HepG2 (cell line): Measurements from ENCODE around the gene ADCY7. TPM values are rescaled to one million over a fixed set of nuclear protein-coding genes. Genes with fewer than 3 reads are reported as not detected.

Source experiments
- DR1 ChIP-seq: sonication (generic); formaldehyde crosslinking; IDR thresholded peaks from 2 replicates; pipeline ENCODE4 v1.8.0; 2021; ENCODE audit warnings: mild to moderate bottlenecking, missing genetic modification reagents, inconsistent platforms
- FOXO1 ChIP-seq: sonication (generic); formaldehyde crosslinking; IDR thresholded peaks from 2 replicates; pipeline ENCODE4 v1.4.0; 2020; ENCODE audit warnings: missing genetic modification reagents
- SIX4 ChIP-seq: sonication (generic); formaldehyde crosslinking; IDR thresholded peaks from 2 replicates; pipeline ENCODE4 v1.4.0; 2020; ENCODE audit warnings: missing genetic modification reagents
- TEAD3 ChIP-seq: optimal IDR thresholded peaks from 2 replicates; pipeline ENCODE3; 2016; ENCODE audit warnings: borderline replicate concordance
- TRIM24 ChIP-seq: sonication (generic); formaldehyde crosslinking; IDR thresholded peaks from 2 replicates; pipeline ENCODE4 v1.8.0; 2022; ENCODE audit warnings: mild to moderate bottlenecking, missing genetic modification reagents
- polyA plus RNA-seq, 8 experiments: library from polyadenylated mRNA; depleted of rRNA in 3 of 8; stranded (reverse) in 7 of 8; unstranded in 1 of 8; fragments of >200 nt; fragmentation: Illumina TruSeq in 4 of 8; extraction: Trizol in 4 of 8; gene quantifications; 2 replicates each; pipeline versions ENCODE4 v1.2.1 to v1.2.3, GENCODE V29; 2011 to 2016; ENCODE audit warnings: low read depth in 4 of 8, missing spikeins in 1 of 8, mixed read lengths in 1 of 8; ENCODE audit not compliant: insufficient read depth in 1 of 8
- total RNA-seq, 5 experiments: library from RNA; depleted of rRNA; stranded (reverse); fragments of >200 nt; fragmentation: Illumina TruSeq; extraction: Trizol; gene quantifications; 2 replicates each; pipeline ENCODE4 v1.2.3, GENCODE V29; 2016; ENCODE audit warnings: low read depth in 1 of 5
- TF ChIP-seq, protein P1 (sequence below): sonication (generic); formaldehyde crosslinking; IDR thresholded peaks from 2 replicates; pipeline ENCODE4 v1.4.0; 2020; ENCODE audit warnings: missing genetic modification reagents, borderline replicate concordance
- TF ChIP-seq, protein P2 (sequence below): sonication (generic); formaldehyde crosslinking; IDR thresholded peaks from 2 replicates; pipeline ENCODE4 v1.4.0; 2020; ENCODE audit warnings: missing genetic modification reagents, borderline replicate concordance
- TF ChIP-seq, protein P3 (sequence below): sonication (generic); formaldehyde crosslinking; conservative IDR thresholded peaks from 2 replicates; pipeline ENCODE4 v1.8.0; 2022; ENCODE audit warnings: mild to moderate bottlenecking, moderate library complexity, missing genetic modification reagents
- TF ChIP-seq, protein P4 (sequence below): sonication (generic); formaldehyde crosslinking; IDR thresholded peaks from 2 replicates; pipeline ENCODE4 v1.4.0; 2020; ENCODE audit warnings: missing genetic modification reagents
- TF ChIP-seq, protein P5 (sequence below): sonication (generic); formaldehyde crosslinking; IDR thresholded peaks from 2 replicates; pipeline ENCODE4 v1.4.0; 2020; ENCODE audit warnings: missing genetic modification reagents
- TF ChIP-seq, protein P6 (sequence below): sonication (generic); formaldehyde crosslinking; IDR thresholded peaks from 2 replicates; pipeline ENCODE4 v1.4.0; 2020; ENCODE audit warnings: mild to moderate bottlenecking, low read depth, missing genetic modification reagents
- TF ChIP-seq, protein P7 (sequence below): sonication (generic); formaldehyde crosslinking; IDR thresholded peaks from 2 replicates; pipeline ENCODE4 v1.4.0; 2020; ENCODE audit warnings: missing genetic modification reagents

Gene ADCY7
- total and polyA plus RNA-seq, 2 of the 13 experiments (the other 11 are each of a cell fraction or from before 2014, with no cell fraction given), result 2.2 to 4.3 TPM

DNA sequence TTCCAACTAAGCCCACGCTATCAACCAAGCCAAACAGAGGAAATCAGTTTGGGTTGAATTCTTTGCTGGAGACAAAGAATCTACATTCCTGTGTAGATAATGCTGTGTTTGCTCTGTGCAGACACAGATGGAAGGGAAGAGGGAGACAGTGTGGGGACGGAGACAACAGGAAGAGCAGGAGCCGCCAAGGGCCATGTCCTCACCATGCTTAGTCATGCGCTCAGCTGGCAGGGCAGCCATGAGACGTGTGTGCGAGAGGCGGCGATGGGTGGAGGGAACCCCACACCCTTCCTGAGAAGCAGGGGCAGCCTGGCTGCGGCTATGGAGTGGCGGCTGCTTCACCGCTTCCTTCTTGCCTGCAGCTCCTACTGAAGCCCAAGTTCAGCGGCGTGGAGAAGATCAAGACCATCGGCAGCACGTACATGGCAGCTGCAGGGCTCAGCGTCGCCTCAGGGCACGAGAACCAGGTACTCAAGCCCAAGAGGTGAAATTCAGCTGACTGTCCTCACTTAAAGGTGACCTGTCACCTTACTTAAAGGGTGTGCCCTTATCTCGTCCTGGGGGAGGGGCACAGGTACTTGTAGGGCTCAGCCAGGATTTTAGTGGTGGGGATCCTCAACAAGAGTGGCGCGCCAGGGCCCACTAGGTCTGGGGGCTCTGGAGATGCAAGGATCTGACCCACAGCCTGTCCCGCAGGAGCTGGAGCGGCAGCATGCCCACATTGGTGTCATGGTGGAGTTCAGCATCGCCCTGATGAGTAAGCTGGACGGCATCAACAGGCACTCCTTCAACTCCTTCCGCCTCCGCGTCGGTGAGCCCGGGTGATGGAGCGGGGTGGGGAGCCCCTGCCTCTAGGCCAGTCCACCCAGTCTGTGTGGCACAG, 47.5 kb downstream of the ADCY7 start (continued):
- TF ChIP-seq, protein P1, sequence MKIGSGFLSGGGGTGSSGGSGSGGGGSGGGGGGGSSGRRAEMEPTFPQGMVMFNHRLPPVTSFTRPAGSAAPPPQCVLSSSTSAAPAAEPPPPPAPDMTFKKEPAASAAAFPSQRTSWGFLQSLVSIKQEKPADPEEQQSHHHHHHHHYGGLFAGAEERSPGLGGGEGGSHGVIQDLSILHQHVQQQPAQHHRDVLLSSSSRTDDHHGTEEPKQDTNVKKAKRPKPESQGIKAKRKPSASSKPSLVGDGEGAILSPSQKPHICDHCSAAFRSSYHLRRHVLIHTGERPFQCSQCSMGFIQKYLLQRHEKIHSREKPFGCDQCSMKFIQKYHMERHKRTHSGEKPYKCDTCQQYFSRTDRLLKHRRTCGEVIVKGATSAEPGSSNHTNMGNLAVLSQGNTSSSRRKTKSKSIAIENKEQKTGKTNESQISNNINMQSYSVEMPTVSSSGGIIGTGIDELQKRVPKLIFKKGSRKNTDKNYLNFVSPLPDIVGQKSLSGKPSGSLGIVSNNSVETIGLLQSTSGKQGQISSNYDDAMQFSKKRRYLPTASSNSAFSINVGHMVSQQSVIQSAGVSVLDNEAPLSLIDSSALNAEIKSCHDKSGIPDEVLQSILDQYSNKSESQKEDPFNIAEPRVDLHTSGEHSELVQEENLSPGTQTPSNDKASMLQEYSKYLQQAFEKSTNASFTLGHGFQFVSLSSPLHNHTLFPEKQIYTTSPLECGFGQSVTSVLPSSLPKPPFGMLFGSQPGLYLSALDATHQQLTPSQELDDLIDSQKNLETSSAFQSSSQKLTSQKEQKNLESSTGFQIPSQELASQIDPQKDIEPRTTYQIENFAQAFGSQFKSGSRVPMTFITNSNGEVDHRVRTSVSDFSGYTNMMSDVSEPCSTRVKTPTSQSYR (CRISPR knock-in tag), result peak; percentile 33; the same call in 1 of the 2 replicates
- TF ChIP-seq, protein P2, sequence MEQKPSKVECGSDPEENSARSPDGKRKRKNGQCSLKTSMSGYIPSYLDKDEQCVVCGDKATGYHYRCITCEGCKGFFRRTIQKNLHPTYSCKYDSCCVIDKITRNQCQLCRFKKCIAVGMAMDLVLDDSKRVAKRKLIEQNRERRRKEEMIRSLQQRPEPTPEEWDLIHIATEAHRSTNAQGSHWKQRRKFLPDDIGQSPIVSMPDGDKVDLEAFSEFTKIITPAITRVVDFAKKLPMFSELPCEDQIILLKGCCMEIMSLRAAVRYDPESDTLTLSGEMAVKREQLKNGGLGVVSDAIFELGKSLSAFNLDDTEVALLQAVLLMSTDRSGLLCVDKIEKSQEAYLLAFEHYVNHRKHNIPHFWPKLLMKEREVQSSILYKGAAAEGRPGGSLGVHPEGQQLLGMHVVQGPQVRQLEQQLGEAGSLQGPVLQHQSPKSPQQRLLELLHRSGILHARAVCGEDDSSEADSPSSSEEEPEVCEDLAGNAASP (CRISPR knock-in tag), result peak; percentile 74; the same call in 1 of the 2 replicates
- TF ChIP-seq, protein P3, sequence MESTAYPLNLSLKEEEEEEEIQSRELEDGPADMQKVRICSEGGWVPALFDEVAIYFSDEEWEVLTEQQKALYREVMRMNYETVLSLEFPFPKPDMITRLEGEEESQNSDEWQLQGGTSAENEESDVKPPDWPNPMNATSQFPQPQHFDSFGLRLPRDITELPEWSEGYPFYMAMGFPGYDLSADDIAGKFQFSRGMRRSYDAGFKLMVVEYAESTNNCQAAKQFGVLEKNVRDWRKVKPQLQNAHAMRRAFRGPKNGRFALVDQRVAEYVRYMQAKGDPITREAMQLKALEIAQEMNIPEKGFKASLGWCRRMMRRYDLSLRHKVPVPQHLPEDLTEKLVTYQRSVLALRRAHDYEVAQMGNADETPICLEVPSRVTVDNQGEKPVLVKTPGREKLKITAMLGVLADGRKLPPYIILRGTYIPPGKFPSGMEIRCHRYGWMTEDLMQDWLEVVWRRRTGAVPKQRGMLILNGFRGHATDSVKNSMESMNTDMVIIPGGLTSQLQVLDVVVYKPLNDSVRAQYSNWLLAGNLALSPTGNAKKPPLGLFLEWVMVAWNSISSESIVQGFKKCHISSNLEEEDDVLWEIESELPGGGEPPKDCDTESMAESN (CRISPR knock-in tag), result no peak
- TF ChIP-seq DR1 (CRISPR knock-in tag), result 0 out of 2 replicates have a peak, but pooled peaks have one; percentile 43
- TF ChIP-seq SIX4 (CRISPR knock-in tag), result peak; percentile 24; the same call in 1 of the 2 replicates
- TF ChIP-seq, protein P4, sequence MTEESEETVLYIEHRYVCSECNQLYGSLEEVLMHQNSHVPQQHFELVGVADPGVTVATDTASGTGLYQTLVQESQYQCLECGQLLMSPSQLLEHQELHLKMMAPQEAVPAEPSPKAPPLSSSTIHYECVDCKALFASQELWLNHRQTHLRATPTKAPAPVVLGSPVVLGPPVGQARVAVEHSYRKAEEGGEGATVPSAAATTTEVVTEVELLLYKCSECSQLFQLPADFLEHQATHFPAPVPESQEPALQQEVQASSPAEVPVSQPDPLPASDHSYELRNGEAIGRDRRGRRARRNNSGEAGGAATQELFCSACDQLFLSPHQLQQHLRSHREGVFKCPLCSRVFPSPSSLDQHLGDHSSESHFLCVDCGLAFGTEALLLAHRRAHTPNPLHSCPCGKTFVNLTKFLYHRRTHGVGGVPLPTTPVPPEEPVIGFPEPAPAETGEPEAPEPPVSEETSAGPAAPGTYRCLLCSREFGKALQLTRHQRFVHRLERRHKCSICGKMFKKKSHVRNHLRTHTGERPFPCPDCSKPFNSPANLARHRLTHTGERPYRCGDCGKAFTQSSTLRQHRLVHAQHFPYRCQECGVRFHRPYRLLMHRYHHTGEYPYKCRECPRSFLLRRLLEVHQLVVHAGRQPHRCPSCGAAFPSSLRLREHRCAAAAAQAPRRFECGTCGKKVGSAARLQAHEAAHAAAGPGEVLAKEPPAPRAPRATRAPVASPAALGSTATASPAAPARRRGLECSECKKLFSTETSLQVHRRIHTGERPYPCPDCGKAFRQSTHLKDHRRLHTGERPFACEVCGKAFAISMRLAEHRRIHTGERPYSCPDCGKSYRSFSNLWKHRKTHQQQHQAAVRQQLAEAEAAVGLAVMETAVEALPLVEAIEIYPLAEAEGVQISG, result peak; percentile 33
- TF ChIP-seq, protein P5, sequence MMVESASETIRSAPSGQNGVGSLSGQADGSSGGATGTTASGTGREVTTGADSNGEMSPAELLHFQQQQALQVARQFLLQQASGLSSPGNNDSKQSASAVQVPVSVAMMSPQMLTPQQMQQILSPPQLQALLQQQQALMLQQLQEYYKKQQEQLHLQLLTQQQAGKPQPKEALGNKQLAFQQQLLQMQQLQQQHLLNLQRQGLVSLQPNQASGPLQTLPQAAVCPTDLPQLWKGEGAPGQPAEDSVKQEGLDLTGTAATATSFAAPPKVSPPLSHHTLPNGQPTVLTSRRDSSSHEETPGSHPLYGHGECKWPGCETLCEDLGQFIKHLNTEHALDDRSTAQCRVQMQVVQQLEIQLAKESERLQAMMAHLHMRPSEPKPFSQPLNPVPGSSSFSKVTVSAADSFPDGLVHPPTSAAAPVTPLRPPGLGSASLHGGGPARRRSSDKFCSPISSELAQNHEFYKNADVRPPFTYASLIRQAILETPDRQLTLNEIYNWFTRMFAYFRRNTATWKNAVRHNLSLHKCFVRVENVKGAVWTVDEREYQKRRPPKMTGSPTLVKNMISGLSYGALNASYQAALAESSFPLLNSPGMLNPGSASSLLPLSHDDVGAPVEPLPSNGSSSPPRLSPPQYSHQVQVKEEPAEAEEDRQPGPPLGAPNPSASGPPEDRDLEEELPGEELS (CRISPR knock-in tag), result peak; percentile 64
- TF ChIP-seq TEAD3 (CRISPR knock-in tag), result peak; percentile 89
- TF ChIP-seq FOXO1 (CRISPR knock-in tag), result peak; percentile 85
- TF ChIP-seq, protein P6, sequence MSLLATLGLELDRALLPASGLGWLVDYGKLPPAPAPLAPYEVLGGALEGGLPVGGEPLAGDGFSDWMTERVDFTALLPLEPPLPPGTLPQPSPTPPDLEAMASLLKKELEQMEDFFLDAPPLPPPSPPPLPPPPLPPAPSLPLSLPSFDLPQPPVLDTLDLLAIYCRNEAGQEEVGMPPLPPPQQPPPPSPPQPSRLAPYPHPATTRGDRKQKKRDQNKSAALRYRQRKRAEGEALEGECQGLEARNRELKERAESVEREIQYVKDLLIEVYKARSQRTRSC (CRISPR knock-in tag), result no peak
- TF ChIP-seq, protein P7, sequence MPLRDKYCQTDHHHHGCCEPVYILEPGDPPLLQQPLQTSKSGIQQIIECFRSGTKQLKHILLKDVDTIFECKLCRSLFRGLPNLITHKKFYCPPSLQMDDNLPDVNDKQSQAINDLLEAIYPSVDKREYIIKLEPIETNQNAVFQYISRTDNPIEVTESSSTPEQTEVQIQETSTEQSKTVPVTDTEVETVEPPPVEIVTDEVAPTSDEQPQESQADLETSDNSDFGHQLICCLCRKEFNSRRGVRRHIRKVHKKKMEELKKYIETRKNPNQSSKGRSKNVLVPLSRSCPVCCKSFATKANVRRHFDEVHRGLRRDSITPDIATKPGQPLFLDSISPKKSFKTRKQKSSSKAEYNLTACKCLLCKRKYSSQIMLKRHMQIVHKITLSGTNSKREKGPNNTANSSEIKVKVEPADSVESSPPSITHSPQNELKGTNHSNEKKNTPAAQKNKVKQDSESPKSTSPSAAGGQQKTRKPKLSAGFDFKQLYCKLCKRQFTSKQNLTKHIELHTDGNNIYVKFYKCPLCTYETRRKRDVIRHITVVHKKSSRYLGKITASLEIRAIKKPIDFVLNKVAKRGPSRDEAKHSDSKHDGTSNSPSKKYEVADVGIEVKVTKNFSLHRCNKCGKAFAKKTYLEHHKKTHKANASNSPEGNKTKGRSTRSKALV (CRISPR knock-in tag), result peak; percentile 67; the same call in 1 of the 2 replicates
- TF ChIP-seq TRIM24 (CRISPR knock-in tag), result no peak
